ENCODE measurements around the gene C1QTNF12.

C1QTNF12 gene

GRCh38 chr1:1273512-1274298 lies 27.2 kb upstream of the C1QTNF12 start, which contains the start of gene UBE2J2:
TSS of gene UBE2J2 (minus strand) at chr1:1273854. CDS start at chr1:1267992, 5,862 bp downstream.
- H3K9me3 Mint-ChIP-seq: no peaks in the 10 kb centered on the region
- no peaks in the 10 kb centered on the region for H3K27me3 Mint-ChIP-seq
- H3K36me3 Mint-ChIP-seq (ENCODE audit: low read depth): peaks cover 48% of the 10 kb centered on the region
- peak within 1 kb of the TSS; percentile 86 for H3K4me3 Mint-ChIP-seq
- H3K27ac Mint-ChIP-seq: peak within 1 kb of the TSS; percentile 84
- H3K4me1 Mint-ChIP-seq (ENCODE audit: low read depth): peaks cover 44% of the 10 kb centered on the region
- intact Hi-C loops (cut with micrococcal nuclease): no loop called here

- peak overlapping the region; percentile 84 for H3K27ac Mint-ChIP-seq
- H3K4me1 Mint-ChIP-seq (ENCODE audit: low read depth): peaks cover 44% of the 10 kb centered on the region
- intact Hi-C loops (cut with micrococcal nuclease): no loop called here
- peaks cover 53% of the 10 kb centered on the region for H3K36me3 Mint-ChIP-seq (ENCODE audit: low read depth)
- peak overlapping the region; percentile 86 for H3K4me3 Mint-ChIP-seq
- H3K9me3 Mint-ChIP-seq: no peaks in the 10 kb centered on the region
- no peaks in the 10 kb centered on the region for H3K27me3 Mint-ChIP-seq
Observed at GRCh38 chr1:1273209-1273511, 26.6 kb upstream of the C1QTNF12 start.

- peaks cover 59% of the 10 kb centered on the region for H3K36me3 Mint-ChIP-seq (ENCODE audit: low read depth)
- H3K27ac Mint-ChIP-seq: peak overlapping the region; percentile 84
- H3K27me3 Mint-ChIP-seq: no peaks in the 10 kb centered on the region
- H3K9me3 Mint-ChIP-seq: no peaks in the 10 kb centered on the region
- intact Hi-C loops (cut with micrococcal nuclease): no loop called here
- peaks cover 44% of the 10 kb centered on the region for H3K4me1 Mint-ChIP-seq (ENCODE audit: low read depth)
- H3K4me3 Mint-ChIP-seq: peak overlapping the region; percentile 86
Observed at GRCh38 chr1:1272341-1273208, 26.1 kb upstream of the C1QTNF12 start.

- Mint-ChIP-seq H3K4me1 (ENCODE audit: low read depth) (peaks cover 44% of the 10 kb centered on the region), H3K27ac (peak overlapping the region; percentile 2), H3K4me3 (peak overlapping the region; percentile 37), H3K36me3 (ENCODE audit: low read depth) (peaks cover 74% of the 10 kb centered on the region), H3K9me3 (no peaks in the 10 kb centered on the region), H3K27me3 (no peaks in the 10 kb centered on the region)
- intact Hi-C loops (cut with micrococcal nuclease): no loop called here
Observed at GRCh38 chr1:1270813-1271212, 24.3 kb upstream of the C1QTNF12 start.

- Mint-ChIP-seq H3K36me3 (ENCODE audit: low read depth) (peaks cover 96% of the 10 kb centered on the region), H3K27ac (no peak overlapping the region), H3K4me1 (ENCODE audit: low read depth) (peaks cover 35% of the 10 kb centered on the region), H3K4me3 (no peak overlapping the region), H3K27me3 (no peaks in the 10 kb centered on the region), H3K9me3 (no peaks in the 10 kb centered on the region)
- intact Hi-C loops (cut with micrococcal nuclease): no loop called here
Observed at GRCh38 chr1:1268284-1268682, 21.8 kb upstream of the C1QTNF12 start.

GRCh38 chr1:1267488-1268283 lies 21.2 kb upstream of the C1QTNF12 start:
- no peak overlapping the region for H3K4me3 Mint-ChIP-seq
- no peaks in the 10 kb centered on the region for H3K9me3 Mint-ChIP-seq
- H3K27me3 Mint-ChIP-seq: no peaks in the 10 kb centered on the region

GRCh38 chr1:1264868-1265272 lies 18.3 kb upstream of the C1QTNF12 start:
- H3K4me1 Mint-ChIP-seq (ENCODE audit: low read depth): peaks cover 29% of the 10 kb centered on the region
- no peak overlapping the region for H3K27ac Mint-ChIP-seq
- H3K4me3 Mint-ChIP-seq: no peak overlapping the region
- H3K27me3 Mint-ChIP-seq: no peaks in the 10 kb centered on the region
- H3K36me3 Mint-ChIP-seq (ENCODE audit: low read depth): peaks cover 93% of the 10 kb centered on the region
- intact Hi-C loops (cut with micrococcal nuclease): no loop called here
- no peaks in the 10 kb centered on the region for H3K9me3 Mint-ChIP-seq

More at GRCh38 chr1:1267488-1268283, 21.2 kb upstream of the C1QTNF12 start:
- intact Hi-C loops (cut with micrococcal nuclease): no loop called here
- H3K4me1 Mint-ChIP-seq (ENCODE audit: low read depth): peaks cover 35% of the 10 kb centered on the region
- no peak overlapping the region for H3K27ac Mint-ChIP-seq
- H3K36me3 Mint-ChIP-seq (ENCODE audit: low read depth): peaks cover 96% of the 10 kb centered on the region

- H3K4me1 Mint-ChIP-seq (ENCODE audit: low read depth): peaks cover 31% of the 10 kb centered on the region
- H3K36me3 Mint-ChIP-seq (ENCODE audit: low read depth): peaks cover 94% of the 10 kb centered on the region
- intact Hi-C loops (cut with micrococcal nuclease): no loop called here
- no peak overlapping the region for H3K4me3 Mint-ChIP-seq
- H3K27ac Mint-ChIP-seq: no peak overlapping the region
- H3K27me3 Mint-ChIP-seq: no peaks in the 10 kb centered on the region
- no peaks in the 10 kb centered on the region for H3K9me3 Mint-ChIP-seq
Observed at GRCh38 chr1:1264026-1264425, 17.5 kb upstream of the C1QTNF12 start.

GRCh38 chr1:1262758-1263157 lies 16.2 kb upstream of the C1QTNF12 start:
- no peaks in the 10 kb centered on the region for H3K27me3 Mint-ChIP-seq
- peaks cover 94% of the 10 kb centered on the region for H3K36me3 Mint-ChIP-seq (ENCODE audit: low read depth)
- no peaks in the 10 kb centered on the region for H3K9me3 Mint-ChIP-seq
- H3K4me1 Mint-ChIP-seq (ENCODE audit: low read depth): peaks cover 37% of the 10 kb centered on the region
- peak overlapping the region; percentile 27 for H3K27ac Mint-ChIP-seq
- intact Hi-C loops (cut with micrococcal nuclease): no loop called here
- no peak overlapping the region for H3K4me3 Mint-ChIP-seq

GRCh38 chr1:1262071-1262470 lies 15.5 kb upstream of the C1QTNF12 start:
- no peak overlapping the region for H3K4me3 Mint-ChIP-seq
- peaks cover 94% of the 10 kb centered on the region for H3K36me3 Mint-ChIP-seq (ENCODE audit: low read depth)
- H3K9me3 Mint-ChIP-seq: no peaks in the 10 kb centered on the region
- peaks cover 37% of the 10 kb centered on the region for H3K4me1 Mint-ChIP-seq (ENCODE audit: low read depth)
- intact Hi-C loops (cut with micrococcal nuclease): no loop called here
- H3K27ac Mint-ChIP-seq: no peak overlapping the region
- no peaks in the 10 kb centered on the region for H3K27me3 Mint-ChIP-seq

- H3K36me3 Mint-ChIP-seq (ENCODE audit: low read depth): peaks cover 97% of the 10 kb centered on the region
- no peak overlapping the region for H3K4me3 Mint-ChIP-seq
- no peaks in the 10 kb centered on the region for H3K9me3 Mint-ChIP-seq
- H3K27ac Mint-ChIP-seq: peak overlapping the region; percentile 38
- no peaks in the 10 kb centered on the region for H3K27me3 Mint-ChIP-seq
- intact Hi-C loops (cut with micrococcal nuclease): no loop called here
- peaks cover 37% of the 10 kb centered on the region for H3K4me1 Mint-ChIP-seq (ENCODE audit: low read depth)
Observed at GRCh38 chr1:1260843-1261560, 14.5 kb upstream of the C1QTNF12 start.

- peak overlapping the region; percentile 10 for H3K4me3 Mint-ChIP-seq
- H3K9me3 Mint-ChIP-seq: no peaks in the 10 kb centered on the region
- H3K4me1 Mint-ChIP-seq (ENCODE audit: low read depth): peaks cover 37% of the 10 kb centered on the region
- intact Hi-C loops (cut with micrococcal nuclease): no loop called here
- H3K27ac Mint-ChIP-seq: peak overlapping the region; percentile 38
- peaks cover 97% of the 10 kb centered on the region for H3K36me3 Mint-ChIP-seq (ENCODE audit: low read depth)
- H3K27me3 Mint-ChIP-seq: no peaks in the 10 kb centered on the region
Observed at GRCh38 chr1:1259951-1260600, 13.6 kb upstream of the C1QTNF12 start.

GRCh38 chr1:1259540-1259939 lies 13.0 kb upstream of the C1QTNF12 start:
- peaks cover 97% of the 10 kb centered on the region for H3K36me3 Mint-ChIP-seq (ENCODE audit: low read depth)

More at GRCh38 chr1:1259540-1259939, 13.0 kb upstream of the C1QTNF12 start:
- Mint-ChIP-seq H3K4me3 (peak overlapping the region; percentile 10), H3K27me3 (no peaks in the 10 kb centered on the region), H3K27ac (peak overlapping the region; percentile 38), H3K9me3 (no peaks in the 10 kb centered on the region), H3K4me1 (ENCODE audit: low read depth) (peaks cover 37% of the 10 kb centered on the region)
- intact Hi-C loops (cut with micrococcal nuclease): no loop called here
